ENCODE measurements around the gene AVEN.

DNA sequence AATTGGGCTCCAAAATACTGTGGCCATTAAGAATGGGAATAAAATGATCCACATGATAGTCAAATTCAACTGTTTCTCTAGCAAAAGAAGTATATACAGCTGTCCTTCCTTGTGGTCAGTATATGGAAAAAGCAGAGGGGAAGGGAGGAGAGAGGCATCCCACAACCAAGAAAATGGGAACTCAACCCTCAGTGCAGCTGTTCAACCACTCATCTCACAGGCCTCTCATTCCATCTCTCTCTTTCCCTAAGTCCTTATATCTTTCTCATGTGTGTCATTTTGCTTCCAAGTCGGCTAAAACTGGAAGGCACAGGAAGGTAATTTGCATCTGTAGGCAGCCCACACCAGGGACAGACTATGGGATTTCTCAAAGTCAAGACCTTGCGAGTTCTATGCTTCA, 27.5 kb downstream of the AVEN start:
- TF ChIP-seq, protein P1, sequence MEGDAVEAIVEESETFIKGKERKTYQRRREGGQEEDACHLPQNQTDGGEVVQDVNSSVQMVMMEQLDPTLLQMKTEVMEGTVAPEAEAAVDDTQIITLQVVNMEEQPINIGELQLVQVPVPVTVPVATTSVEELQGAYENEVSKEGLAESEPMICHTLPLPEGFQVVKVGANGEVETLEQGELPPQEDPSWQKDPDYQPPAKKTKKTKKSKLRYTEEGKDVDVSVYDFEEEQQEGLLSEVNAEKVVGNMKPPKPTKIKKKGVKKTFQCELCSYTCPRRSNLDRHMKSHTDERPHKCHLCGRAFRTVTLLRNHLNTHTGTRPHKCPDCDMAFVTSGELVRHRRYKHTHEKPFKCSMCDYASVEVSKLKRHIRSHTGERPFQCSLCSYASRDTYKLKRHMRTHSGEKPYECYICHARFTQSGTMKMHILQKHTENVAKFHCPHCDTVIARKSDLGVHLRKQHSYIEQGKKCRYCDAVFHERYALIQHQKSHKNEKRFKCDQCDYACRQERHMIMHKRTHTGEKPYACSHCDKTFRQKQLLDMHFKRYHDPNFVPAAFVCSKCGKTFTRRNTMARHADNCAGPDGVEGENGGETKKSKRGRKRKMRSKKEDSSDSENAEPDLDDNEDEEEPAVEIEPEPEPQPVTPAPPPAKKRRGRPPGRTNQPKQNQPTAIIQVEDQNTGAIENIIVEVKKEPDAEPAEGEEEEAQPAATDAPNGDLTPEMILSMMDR (IDR thresholded peaks at IDR 0.05; ENCODE audit: low read length), result no peak
- no peak for TF ChIP-seq EZH2 (IDR thresholded peaks at IDR 0.05; ENCODE audit: borderline replicate concordance, low read length)

Measured in OCI-LY1 (cell line).